HG03175 (cell line): ENCODE data around the gene ARHGEF28.

Experiments used
- ATAC-seq: cut with Tn5 transposase; IDR thresholded peaks from one replicate; pipeline ENCODE4 v1.9.1; 2021; ENCODE audit warnings: mild to moderate bottlenecking, moderate library complexity; ENCODE audit not compliant: unreplicated experiment

ARHGEF28 gene

GRCh38 chr5:73623060-73623459 lies 2.9 kb upstream of the ARHGEF28 start:
- no peak for ATAC-seq

- ATAC-seq, result no peak
Observed at GRCh38 chr5:73623901-73624404, 2.0 kb upstream of the ARHGEF28 start.

- no peak for ATAC-seq
Observed at GRCh38 chr5:73624888-73625287, 1.1 kb upstream of the ARHGEF28 start.

GRCh38 chr5:73625372-73625943 lies 538 bp upstream of the ARHGEF28 start:
- ATAC-seq, result peak; percentile 20

- ATAC-seq, result no peak
Observed at GRCh38 chr5:73626814-73627313, 868 bp downstream of the ARHGEF28 start.

- ATAC-seq, result no peak
Observed at GRCh38 chr5:73629456-73629855, 3.5 kb downstream of the ARHGEF28 start.

GRCh38 chr5:73630765-73631164 lies 4.8 kb downstream of the ARHGEF28 start:
- ATAC-seq, result no peak

- ATAC-seq, result no peak
Observed at GRCh38 chr5:73631500-73631899, 5.5 kb downstream of the ARHGEF28 start.

- no peak for ATAC-seq
Observed at GRCh38 chr5:73633060-73633459, 7.1 kb downstream of the ARHGEF28 start.

GRCh38 chr5:73636408-73636807 lies 10.4 kb downstream of the ARHGEF28 start:
- ATAC-seq, result no peak

GRCh38 chr5:73637565-73637964 lies 11.6 kb downstream of the ARHGEF28 start:
- no peak for ATAC-seq

- no peak for ATAC-seq
Observed at GRCh38 chr5:73638344-73639095, 12.5 kb downstream of the ARHGEF28 start.

- ATAC-seq, result no peak
Observed at GRCh38 chr5:73640861-73641320, 14.9 kb downstream of the ARHGEF28 start.

GRCh38 chr5:73641811-73642210 lies 15.8 kb downstream of the ARHGEF28 start:
- ATAC-seq, result no peak

- ATAC-seq, result no peak
Observed at GRCh38 chr5:73642344-73642743, 16.3 kb downstream of the ARHGEF28 start.

- no peak for ATAC-seq
Observed at GRCh38 chr5:73644385-73644963, 18.5 kb downstream of the ARHGEF28 start.

- no peak for ATAC-seq
Observed at GRCh38 chr5:73647721-73648120, 21.7 kb downstream of the ARHGEF28 start.

- ATAC-seq, result no peak
Observed at GRCh38 chr5:73648515-73648914, 22.5 kb downstream of the ARHGEF28 start.

GRCh38 chr5:73649926-73650325 lies 23.9 kb downstream of the ARHGEF28 start:
- no peak for ATAC-seq

- ATAC-seq, result no peak
Observed at GRCh38 chr5:73652391-73652790, 26.4 kb downstream of the ARHGEF28 start.

GRCh38 chr5:73654171-73654811 lies 28.3 kb downstream of the ARHGEF28 start:
- ATAC-seq, result no peak
